Osteocyte (in vitro differentiated cells): Measurements from ENCODE around the gene HS6ST1. TPM values are rescaled to one million over a fixed set of nuclear protein-coding genes. Genes with fewer than 3 reads are reported as not detected.

Source experiments
- DNase-seq: peaks from one replicate; pipeline ENCODE4 v3.0.0; 2021; ENCODE audit warnings: mixed read lengths; ENCODE audit not compliant: unreplicated experiment; ENCODE audit errors: extremely low spot score
- H3K27ac Mint-ChIP-seq: one replicate; pipeline ENCODE4 v1.8.0; 2021; ENCODE audit warnings: mild to moderate bottlenecking, mixed read lengths; ENCODE audit not compliant: unreplicated experiment
- H3K27me3 Mint-ChIP-seq: one replicate; pipeline ENCODE4 v1.8.0; 2021; ENCODE audit warnings: mixed read lengths; ENCODE audit not compliant: unreplicated experiment
- H3K36me3 Mint-ChIP-seq: one replicate; pipeline ENCODE4 v1.8.0; 2021; ENCODE audit warnings: mixed read lengths; ENCODE audit not compliant: unreplicated experiment
- H3K4me1 Mint-ChIP-seq: one replicate; pipeline ENCODE4 v1.8.0; 2021; ENCODE audit warnings: mixed read lengths; ENCODE audit not compliant: unreplicated experiment
- H3K4me3 Mint-ChIP-seq: one replicate; pipeline ENCODE4 v1.8.0; 2021; ENCODE audit warnings: mild to moderate bottlenecking, moderate library complexity, mixed read lengths; ENCODE audit not compliant: unreplicated experiment
- H3K9me3 Mint-ChIP-seq: one replicate; pipeline ENCODE4 v1.8.0; 2021; ENCODE audit warnings: mixed read lengths; ENCODE audit not compliant: unreplicated experiment
- CTCF ChIP-seq: fragments of 200-600 bp; sonication (generic); IDR thresholded peaks from 2 replicates; pipeline ENCODE4 v1.5.0; 2021; ENCODE audit warnings: antibody characterized with exemption, mild to moderate bottlenecking, moderate library complexity
- long read RNA-seq: library from polyadenylated mRNA; unstranded; transcript quantifications from one replicate; pipeline ENCODE4 v2.0.0, GENCODE V29; 2021
- total RNA-seq: library from RNA; stranded (reverse); gene quantifications from 2 replicates; pipeline ENCODE4 v1.2.1, GENCODE V29; 2021

The HS6ST1 gene
- 42.6 and 43.0 TPM in 2 replicates for total RNA-seq
- long read RNA-seq, partial matches to known transcripts, result 0 of 4 reads
- long read RNA-seq, other reads (novel, unspliced or antisense), result 4 of 4 reads

- Mint-ChIP-seq H3K4me1 (peaks cover 43% of the 10 kb centered on the region), H3K36me3 (peaks cover 7% of the 10 kb centered on the region), H3K4me3 (peak within 1 kb of the TSS; percentile 87), H3K27me3 (no peaks in the 10 kb centered on the region), H3K27ac (peak within 1 kb of the TSS; percentile 54), H3K9me3 (no peaks in the 10 kb centered on the region)
- peak; percentile 94 for DNase-seq
- no peak for TF ChIP-seq CTCF
These were observed at the start of gene HS6ST1 for GRCh38 chr2:128318776-128319464. Gene HS6ST1, minus strand, starts transcription at chr2:128318868. Its CDS starts 305 bp downstream, at chr2:128318563.

- Mint-ChIP-seq H3K27ac (peak overlapping the region; percentile 23), H3K4me3 (no peak overlapping the region), H3K36me3 (no peaks in the 10 kb centered on the region), H3K4me1 (peaks cover 83% of the 10 kb centered on the region), H3K9me3 (no peaks in the 10 kb centered on the region), H3K27me3 (no peaks in the 10 kb centered on the region)
- no peak for TF ChIP-seq CTCF
- no peak for DNase-seq
These were observed 49.1 kb upstream of the HS6ST1 start for GRCh38 chr2:128367601-128368359.

GRCh38 chr2:128366713-128367511 is 48.2 kb upstream of the HS6ST1 start:
- DNase-seq, result no peak
- H3K36me3 Mint-ChIP-seq, result no peaks in the 10 kb centered on the region
- H3K4me1 Mint-ChIP-seq, result peaks cover 91% of the 10 kb centered on the region
- peak overlapping the region; percentile 48 for H3K27ac Mint-ChIP-seq
- no peaks in the 10 kb centered on the region for H3K27me3 Mint-ChIP-seq
- no peak overlapping the region for H3K4me3 Mint-ChIP-seq
- no peaks in the 10 kb centered on the region for H3K9me3 Mint-ChIP-seq
- no peak for TF ChIP-seq CTCF

- Mint-ChIP-seq H3K27me3 (no peaks in the 10 kb centered on the region), H3K9me3 (no peaks in the 10 kb centered on the region), H3K4me1 (peaks cover 90% of the 10 kb centered on the region), H3K4me3 (no peak overlapping the region), H3K27ac (peak overlapping the region; percentile 40), H3K36me3 (no peaks in the 10 kb centered on the region)
- no peak for DNase-seq
- TF ChIP-seq CTCF, result no peak
These were observed 46.7 kb upstream of the HS6ST1 start for GRCh38 chr2:128365217-128365905.
